HL-60 (cell line): ENCODE results near the gene KLK10.
"Not testable (repeated sequence)": the region's sequence is repeated elsewhere in the genome, so short reads cannot be mapped to it uniquely, and the experiment has no call there.

Source experiments
- DNase-seq, 2 experiments: peaks; one replicate each; pipeline ENCODE4 v3.0.0-alpha.2; 2010 to 2020; ENCODE audit warnings: low read depth in 1 of 2, low spot score in 1 of 2
- H3K27ac ChIP-seq: fragments of 250-450 bp; sonication (Bioruptor Pico); replicated peaks from 2 replicates; pipeline ENCODE4 v1.5.1; 2020; ENCODE audit warnings: mild to moderate bottlenecking, moderate library complexity
- H3K27me3 ChIP-seq: fragments of 250-450 bp; sonication (Bioruptor Pico); 2 replicates; pipeline ENCODE4 v1.5.1; 2021; ENCODE audit warnings: mild to moderate bottlenecking, moderate library complexity; ENCODE audit not compliant: insufficient read depth, poor library complexity, severe bottlenecking
- H3K4me3 ChIP-seq: replicated peaks from 2 replicates; pipeline ENCODE4 v1.5.1; 2011; ENCODE audit warnings: mild to moderate bottlenecking, control low read depth, low read length; ENCODE audit not compliant: insufficient read depth
- GABPA ChIP-seq: IDR thresholded peaks from 2 replicates; pipeline ENCODE4 v1.6.1; 2012; ENCODE audit warnings: low read depth
- POLR2AphosphoS5 ChIP-seq: IDR thresholded peaks from 2 replicates; pipeline ENCODE4 v1.6.1; 2012; ENCODE audit warnings: low read depth
- SPI1 ChIP-seq: IDR thresholded peaks from 2 replicates; pipeline ENCODE4 v1.6.1; 2012; ENCODE audit warnings: low read depth, mild to moderate bottlenecking, borderline replicate concordance
- TF ChIP-seq, protein P1 (sequence below): IDR thresholded peaks from one replicate; pipeline ENCODE4 v1.5.1; 2011; ENCODE audit warnings: low read length, control low read depth, inconsistent platforms; ENCODE audit not compliant: insufficient read depth
- TF ChIP-seq, protein P2 (sequence below): IDR thresholded peaks from 2 replicates; pipeline ENCODE4 v1.6.1; 2012; ENCODE audit warnings: low read depth; ENCODE audit not compliant: insufficient replicate concordance

The KLK10 gene

DNA sequence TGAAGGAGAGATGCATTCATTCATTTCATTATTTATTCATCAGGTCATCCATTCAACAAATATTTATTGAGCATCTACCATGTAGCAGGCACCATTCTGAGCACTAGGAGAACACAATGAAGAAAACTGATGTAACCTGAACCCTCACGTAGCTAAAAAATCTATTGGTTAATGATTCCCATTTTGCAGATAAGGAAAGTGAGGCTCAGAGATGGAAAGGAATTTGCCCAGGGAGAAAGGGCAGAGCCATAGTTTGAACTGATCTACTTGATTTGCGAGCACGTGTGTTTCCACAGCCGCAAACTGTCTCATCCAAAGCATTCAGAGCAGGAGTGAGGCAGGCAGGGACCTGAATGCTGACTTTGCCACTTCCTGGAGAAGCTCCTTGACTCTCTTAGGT lies 20.8 kb downstream of the KLK10 start:
- DNase-seq, result no peak
- Histone ChIP-seq H3K4me3 (no peak overlapping the region), H3K27ac (no peak overlapping the region), H3K27me3 (peaks cover 5% of the 10 kb centered on the region)
- TF ChIP-seq SPI1, result no peak

DNA sequence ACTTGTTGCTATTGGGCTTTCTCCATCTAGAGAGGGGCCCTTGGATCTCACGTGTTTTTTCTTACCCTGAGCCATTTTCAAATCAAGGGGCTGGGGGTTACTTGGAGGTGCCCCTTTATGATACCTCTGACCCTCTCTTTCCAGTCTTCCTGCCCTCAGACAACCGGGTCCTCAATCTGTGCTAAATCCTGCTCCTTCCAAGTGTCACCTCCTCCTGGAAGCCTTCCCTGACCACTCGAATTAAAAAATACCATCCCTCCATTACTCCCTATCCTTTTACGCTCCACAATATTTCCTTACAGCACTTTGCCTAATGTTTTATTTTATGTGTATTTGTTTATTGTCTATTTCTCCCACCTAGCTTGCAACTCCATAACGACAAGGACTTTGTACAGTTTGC lies 21.4 kb downstream of the KLK10 start:
- Histone ChIP-seq H3K4me3 (no peak overlapping the region), H3K27ac (no peak overlapping the region), H3K27me3 (peaks cover 5% of the 10 kb centered on the region)
- no peak for TF ChIP-seq GABPA
- no peak for TF ChIP-seq POLR2AphosphoS5
- TF ChIP-seq, protein P1, sequence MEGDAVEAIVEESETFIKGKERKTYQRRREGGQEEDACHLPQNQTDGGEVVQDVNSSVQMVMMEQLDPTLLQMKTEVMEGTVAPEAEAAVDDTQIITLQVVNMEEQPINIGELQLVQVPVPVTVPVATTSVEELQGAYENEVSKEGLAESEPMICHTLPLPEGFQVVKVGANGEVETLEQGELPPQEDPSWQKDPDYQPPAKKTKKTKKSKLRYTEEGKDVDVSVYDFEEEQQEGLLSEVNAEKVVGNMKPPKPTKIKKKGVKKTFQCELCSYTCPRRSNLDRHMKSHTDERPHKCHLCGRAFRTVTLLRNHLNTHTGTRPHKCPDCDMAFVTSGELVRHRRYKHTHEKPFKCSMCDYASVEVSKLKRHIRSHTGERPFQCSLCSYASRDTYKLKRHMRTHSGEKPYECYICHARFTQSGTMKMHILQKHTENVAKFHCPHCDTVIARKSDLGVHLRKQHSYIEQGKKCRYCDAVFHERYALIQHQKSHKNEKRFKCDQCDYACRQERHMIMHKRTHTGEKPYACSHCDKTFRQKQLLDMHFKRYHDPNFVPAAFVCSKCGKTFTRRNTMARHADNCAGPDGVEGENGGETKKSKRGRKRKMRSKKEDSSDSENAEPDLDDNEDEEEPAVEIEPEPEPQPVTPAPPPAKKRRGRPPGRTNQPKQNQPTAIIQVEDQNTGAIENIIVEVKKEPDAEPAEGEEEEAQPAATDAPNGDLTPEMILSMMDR, result no peak
- TF ChIP-seq SPI1, result no peak
- TF ChIP-seq, protein P2, sequence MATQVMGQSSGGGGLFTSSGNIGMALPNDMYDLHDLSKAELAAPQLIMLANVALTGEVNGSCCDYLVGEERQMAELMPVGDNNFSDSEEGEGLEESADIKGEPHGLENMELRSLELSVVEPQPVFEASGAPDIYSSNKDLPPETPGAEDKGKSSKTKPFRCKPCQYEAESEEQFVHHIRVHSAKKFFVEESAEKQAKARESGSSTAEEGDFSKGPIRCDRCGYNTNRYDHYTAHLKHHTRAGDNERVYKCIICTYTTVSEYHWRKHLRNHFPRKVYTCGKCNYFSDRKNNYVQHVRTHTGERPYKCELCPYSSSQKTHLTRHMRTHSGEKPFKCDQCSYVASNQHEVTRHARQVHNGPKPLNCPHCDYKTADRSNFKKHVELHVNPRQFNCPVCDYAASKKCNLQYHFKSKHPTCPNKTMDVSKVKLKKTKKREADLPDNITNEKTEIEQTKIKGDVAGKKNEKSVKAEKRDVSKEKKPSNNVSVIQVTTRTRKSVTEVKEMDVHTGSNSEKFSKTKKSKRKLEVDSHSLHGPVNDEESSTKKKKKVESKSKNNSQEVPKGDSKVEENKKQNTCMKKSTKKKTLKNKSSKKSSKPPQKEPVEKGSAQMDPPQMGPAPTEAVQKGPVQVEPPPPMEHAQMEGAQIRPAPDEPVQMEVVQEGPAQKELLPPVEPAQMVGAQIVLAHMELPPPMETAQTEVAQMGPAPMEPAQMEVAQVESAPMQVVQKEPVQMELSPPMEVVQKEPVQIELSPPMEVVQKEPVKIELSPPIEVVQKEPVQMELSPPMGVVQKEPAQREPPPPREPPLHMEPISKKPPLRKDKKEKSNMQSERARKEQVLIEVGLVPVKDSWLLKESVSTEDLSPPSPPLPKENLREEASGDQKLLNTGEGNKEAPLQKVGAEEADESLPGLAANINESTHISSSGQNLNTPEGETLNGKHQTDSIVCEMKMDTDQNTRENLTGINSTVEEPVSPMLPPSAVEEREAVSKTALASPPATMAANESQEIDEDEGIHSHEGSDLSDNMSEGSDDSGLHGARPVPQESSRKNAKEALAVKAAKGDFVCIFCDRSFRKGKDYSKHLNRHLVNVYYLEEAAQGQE, result no peak
- DNase-seq, result no peak

DNA sequence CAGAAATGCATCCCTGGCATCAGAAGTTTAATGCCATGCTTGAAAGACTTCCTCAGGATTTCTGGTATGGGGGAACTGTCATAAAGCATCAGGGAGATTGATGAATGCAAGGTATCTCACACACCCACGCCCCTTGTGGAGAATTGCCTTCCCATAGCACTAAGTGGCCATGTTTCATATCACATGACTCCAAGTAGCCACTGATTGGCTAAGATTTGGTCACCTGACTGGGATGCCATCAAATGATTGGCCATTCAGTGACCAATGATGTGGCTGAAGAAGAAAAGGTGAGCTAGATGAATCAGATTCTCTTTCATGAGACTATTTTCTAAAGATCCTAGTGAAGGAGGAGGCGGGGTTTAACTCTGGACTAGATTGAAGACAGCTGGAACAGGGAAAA lies 25.4 kb downstream of the KLK10 start:
- no peak overlapping the region for H3K27ac ChIP-seq
- no peak for DNase-seq
- TF ChIP-seq, protein P1, result no peak
- TF ChIP-seq SPI1 (no peak), POLR2AphosphoS5 (no peak), GABPA (no peak)
- TF ChIP-seq, protein P2, result no peak

DNA sequence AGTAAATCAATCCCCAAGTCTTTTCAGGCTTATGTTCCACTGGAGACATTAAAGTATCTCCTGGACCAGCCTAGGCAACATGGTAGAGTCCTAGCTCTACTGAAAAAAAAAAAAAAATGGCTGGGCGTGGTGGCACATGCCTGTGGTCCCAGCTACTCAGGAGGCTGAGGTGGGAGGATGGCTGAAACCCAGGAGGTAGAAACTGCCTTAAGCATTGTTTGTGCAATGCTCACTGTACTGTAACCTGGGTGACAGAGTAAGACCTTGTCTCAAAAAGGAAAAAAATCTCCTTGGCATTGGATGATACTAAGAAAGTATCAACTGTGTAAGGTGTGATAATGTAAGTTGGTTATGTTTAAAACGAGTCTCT lies 26.9 kb downstream of the KLK10 start:
- Histone ChIP-seq H3K4me3 (no peak overlapping the region), H3K27ac (no peak overlapping the region), H3K27me3 (no peaks in the 10 kb centered on the region)
- DNase-seq, result no peak
- TF ChIP-seq SPI1 (no peak), POLR2AphosphoS5 (no peak), GABPA (no peak)
- TF ChIP-seq, protein P1, result no peak
- TF ChIP-seq, protein P2, result no peak

More for the DNA sequence above, 25.4 kb downstream of the KLK10 start:
- Histone ChIP-seq H3K4me3 (no peak overlapping the region), H3K27me3 (no peaks in the 10 kb centered on the region)

DNA sequence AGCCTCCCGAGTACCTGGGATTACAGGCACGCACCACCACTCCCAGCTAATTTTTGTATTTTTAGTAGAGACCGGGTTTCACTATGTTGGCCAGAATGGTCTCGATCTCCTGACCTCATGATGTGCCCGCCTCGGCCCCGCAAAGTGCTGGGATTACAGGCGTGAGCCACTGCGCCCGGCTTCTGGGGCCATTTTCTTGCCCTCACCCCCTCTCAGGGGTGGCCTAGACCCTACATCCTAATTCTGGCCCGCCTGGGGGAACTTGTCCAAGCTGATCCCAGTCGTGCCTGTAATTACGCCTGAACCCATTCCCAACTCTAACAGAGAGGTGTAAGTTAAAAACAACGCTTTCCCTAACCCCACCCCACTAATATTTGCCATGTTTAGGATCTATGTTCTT lies 35.1 kb downstream of the KLK10 start:
- not testable (repeated sequence) for H3K27ac ChIP-seq, DNase-seq, H3K4me3 ChIP-seq, H3K27me3 ChIP-seq
